T-cell (primary cell): ENCODE results near the gene CNST. TPM values are rescaled to one million over a fixed set of nuclear protein-coding genes. Genes with fewer than 3 reads are reported as not detected.

Experiments
- ATAC-seq, 4 experiments: fragments of 200-7000 bp in 3 of 4; fragments of 150-1000 bp in 1 of 4; cut with Tn5 transposase; replicated peaks in 1 of 4; 1 replicate in 3 of 4; 2 replicates in 1 of 4; pipeline ENCODE4 v1.10.0; 2021; ENCODE audit warnings: moderate library complexity in 3 of 4, mild to moderate bottlenecking in 2 of 4, moderate number of reproducible peaks in 1 of 4
- CTCF ChIA-PET, 2 donors: fragments of 300-600 bp; sonication (Branson Sonifier 250); formaldehyde crosslinking; loops; one replicate each; lab custom pipeline; 2022; ENCODE audit warnings: antibody characterized with exemption in 2 of 2; lab: Charles Lee
- POLR2A ChIA-PET, 2 donors: fragments of 300-600 bp; sonication (Branson Sonifier 250); formaldehyde crosslinking; loops; one replicate each; lab custom pipeline; 2022; ENCODE audit warnings: antibody characterized with exemption in 2 of 2; lab: Charles Lee
- DNase-seq, 35 experiments: peaks; one replicate each; pipeline versions ENCODE4 v3.0.0 to v3.0.0-alpha.2; 2013 to 2023
- H3K27ac ChIP-seq: one replicate; pipeline ENCODE4 v1.5.1; 2013; ENCODE audit warnings: low read length
- H3K27me3 ChIP-seq, 2 experiments: replicated peaks in 1 of 2; 1 replicate in 1 of 2; 2 replicates in 1 of 2; pipeline versions ENCODE4 v1.6.1 to v1.7.0; 2013; ENCODE audit warnings: low read length in 1 of 2, mixed read lengths in 1 of 2; ENCODE audit not compliant: control insufficient read depth in 2 of 2, insufficient read depth in 2 of 2; ENCODE audit errors: extremely low read depth in 1 of 2
- H3K36me3 ChIP-seq, 2 donors: 1 replicate in 1 of 2; 2 replicates in 1 of 2; pipeline versions ENCODE4 v1.6.1 to v1.7.0; 2013; ENCODE audit warnings: low read length in 1 of 2; ENCODE audit not compliant: control insufficient read depth in 2 of 2, insufficient read depth in 1 of 2; ENCODE audit errors: extremely low read depth in 1 of 2
- H3K4me1 ChIP-seq, 2 experiments: 1 replicate in 1 of 2; 2 replicates in 1 of 2; pipeline versions ENCODE4 v1.6.1 to v1.7.0; 2013; ENCODE audit warnings: low read length in 2 of 2, mixed read lengths in 1 of 2; ENCODE audit not compliant: insufficient read depth in 2 of 2, control insufficient read depth in 1 of 2; ENCODE audit errors: extremely low read depth in 1 of 2
- H3K4me3 ChIP-seq, 2 donors: 1 replicate in 1 of 2; 2 replicates in 1 of 2; pipeline versions ENCODE4 v1.5.1 to v1.7.0; 2013; ENCODE audit warnings: mild to moderate bottlenecking in 2 of 2, low read length in 1 of 2, moderate library complexity in 1 of 2; ENCODE audit not compliant: control insufficient read depth in 1 of 2; ENCODE audit errors: extremely low read depth in 1 of 2
- H3K9me3 ChIP-seq: 2 replicates; pipeline ENCODE4 v1.7.0; 2013
- H3K27ac Mint-ChIP-seq, 2 donors: one replicate each; pipeline ENCODE4 v1.8.0; 2020 to 2021; ENCODE audit warnings: mild to moderate bottlenecking in 2 of 2, mixed read lengths in 2 of 2
- H3K27me3 Mint-ChIP-seq, 2 donors: one replicate each; pipeline ENCODE4 v1.8.0; 2021 to 2022; ENCODE audit warnings: mixed read lengths in 2 of 2
- H3K36me3 Mint-ChIP-seq: one replicate; pipeline ENCODE4 v1.8.0; 2021; ENCODE audit warnings: mixed read lengths
- H3K4me1 Mint-ChIP-seq, 3 donors: one replicate each; pipeline ENCODE4 v1.8.0; 2020 to 2022; ENCODE audit warnings: mixed read lengths in 3 of 3, mild to moderate bottlenecking in 1 of 3
- H3K4me3 Mint-ChIP-seq, 3 donors: one replicate each; pipeline ENCODE4 v1.8.0; 2020 to 2022; ENCODE audit warnings: mild to moderate bottlenecking in 3 of 3, mixed read lengths in 3 of 3, moderate library complexity in 3 of 3
- H3K9me3 Mint-ChIP-seq, 3 donors: one replicate each; pipeline ENCODE4 v1.8.0; 2020 to 2022; ENCODE audit warnings: mixed read lengths in 3 of 3
- WGBS: methylation state at CpG from one replicate; pipeline ENCODE4 v1.1.5; 2013; ENCODE audit warnings: missing lambda C conversion rate; ENCODE audit not compliant: insufficient coverage; 5-methylcytosine and 5-hydroxymethylcytosine counted together
- total RNA-seq, 35 experiments: library from RNA in 6 of 35; stranded (reverse) in 6 of 35; fragments of 120-200 nt in 1 of 35; gene quantifications; one replicate each; pipeline versions ENCODE4 v1.2.1 to v1.2.4 and lab custom pipeline; 2013 to 2026

CNST gene
- total RNA-seq, 5 donors from 2014 or later (not counting 1 experiment from before 2014, with no cell fraction given) = 69.0 to 87.3 (median 74.4) TPM

DNA sequence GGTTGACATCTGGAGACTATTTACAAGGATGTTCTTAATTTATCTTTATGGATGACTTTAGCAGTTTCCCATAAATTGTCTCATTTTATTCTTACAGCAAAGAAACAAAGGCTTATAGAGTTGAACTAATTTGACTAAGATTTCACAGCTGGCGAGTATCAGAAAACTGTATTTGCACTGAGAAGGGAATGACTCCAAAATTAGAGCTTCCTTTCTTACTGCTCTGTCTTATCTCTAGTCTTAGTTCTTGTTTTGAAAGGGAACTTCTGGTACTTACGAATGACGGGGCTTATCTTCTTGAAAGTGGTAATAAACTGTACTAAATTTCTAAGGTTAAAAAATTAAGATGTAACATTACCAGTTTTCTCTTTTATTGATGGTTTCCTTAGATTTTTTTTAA is 13.6 kb downstream of the CNST start:
- Mint-ChIP-seq H3K4me3 (peak overlapping the region in 1 of 3 donors; percentile 72), H3K27ac (no peak overlapping the region)

DNA sequence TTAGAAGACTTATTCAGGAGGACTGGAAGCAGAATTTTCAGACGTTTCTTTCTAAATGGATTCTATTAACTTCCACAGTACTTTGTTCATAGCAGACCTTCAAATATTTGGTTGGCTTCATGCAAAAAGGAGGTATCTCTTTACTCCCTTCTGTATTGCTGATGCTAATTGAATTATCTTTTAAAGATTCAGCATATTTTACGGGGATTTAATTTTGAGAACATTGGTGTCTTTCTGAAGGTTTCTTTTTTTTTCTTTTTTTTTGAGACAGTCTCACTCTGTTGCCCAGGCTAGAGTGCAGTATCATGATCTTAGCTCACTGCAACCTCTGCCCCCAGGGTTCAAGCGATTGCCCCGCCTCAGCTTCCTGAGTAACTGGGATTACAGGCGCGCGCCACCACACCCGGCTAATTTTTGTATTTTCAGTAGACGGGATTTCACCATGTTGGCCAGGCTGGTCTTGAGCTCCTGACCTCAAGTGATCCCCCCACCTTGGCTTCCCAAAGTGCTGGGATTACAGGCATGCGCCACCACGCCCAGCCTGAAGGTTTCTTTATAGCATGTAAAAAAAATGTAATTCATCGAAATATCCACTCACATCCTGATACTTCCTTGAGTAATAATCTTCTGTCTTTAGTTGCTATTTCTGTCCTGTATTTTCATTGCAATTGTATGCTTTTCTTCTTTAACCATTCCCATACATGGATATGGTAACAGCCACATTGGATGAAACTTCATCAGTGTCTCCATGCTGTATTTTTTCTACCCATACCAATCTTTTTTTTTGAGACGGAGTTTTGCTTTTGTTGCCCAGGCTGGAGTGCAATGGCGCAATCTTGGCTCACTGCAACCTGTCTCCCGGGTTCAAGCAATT is 14.5 kb downstream of the CNST start:
- 98% methylated on average over 9 of the region's 15 CpGs for WGBS
- no peaks in the 10 kb centered on the region for H3K27me3 Mint-ChIP-seq
- H3K9me3 ChIP-seq = no peaks in the 10 kb centered on the region
- no peak overlapping the region for H3K27ac Mint-ChIP-seq
- H3K4me1 Mint-ChIP-seq = peaks cover 88 to 93% (median 90%) of the 10 kb centered on the region in 3 donors
- H3K27me3 ChIP-seq = no peaks in the 10 kb centered on the region
- no peak for ATAC-seq
- POLR2A ChIA-PET = interaction anchor here in 1 of 2 donors (0.5 kb wide), 1 partner anchor 1610 kb away, joined by 4 read pairs; no protein-coding TSS in a partner anchor
- no peak overlapping the region for H3K4me3 ChIP-seq
- peaks cover 30 to 36% of the 10 kb centered on the region in 2 experiments for H3K4me1 ChIP-seq
- DNase-seq = no peak
- CTCF ChIA-PET = interaction anchor here in 1 of 2 donors (0.7 kb wide), 1 partner anchor 17 kb away, joined by 3 read pairs; no protein-coding TSS in a partner anchor
- H3K27ac ChIP-seq = no peak overlapping the region
- H3K36me3 Mint-ChIP-seq = peaks cover 32% of the 10 kb centered on the region
- H3K4me3 Mint-ChIP-seq = peak overlapping the region in 1 of 3 donors; percentile 20
- H3K9me3 Mint-ChIP-seq = no peaks in the 10 kb centered on the region
- H3K36me3 ChIP-seq = peaks cover 0 to 25% of the 10 kb centered on the region in 2 donors

More for the DNA sequence above, 13.6 kb downstream of the CNST start:
- peaks cover 39% of the 10 kb centered on the region for H3K36me3 Mint-ChIP-seq
- Histone ChIP-seq H3K36me3 (peaks cover 0 to 20% of the 10 kb centered on the region in 2 donors), H3K27me3 (no peaks in the 10 kb centered on the region), H3K4me3 (no peak overlapping the region), H3K27ac (no peak overlapping the region), H3K9me3 (no peaks in the 10 kb centered on the region), H3K4me1 (peaks cover 23 to 36% of the 10 kb centered on the region in 2 experiments)
- peaks cover 89 to 94% (median 91%) of the 10 kb centered on the region in 3 donors for H3K4me1 Mint-ChIP-seq
- no peaks in the 10 kb centered on the region for H3K9me3 Mint-ChIP-seq
- ChIA-PET POLR2A (no interaction called here), CTCF (interaction anchor here in 1 of 2 donors (1.2 kb wide), 1 partner anchor 31 kb away, joined by 3 read pairs; no protein-coding TSS in a partner anchor)
- WGBS = no CpG with 5 or more reads among the region's 3 CpGs
- ATAC-seq = no peak
- no peaks in the 10 kb centered on the region for H3K27me3 Mint-ChIP-seq
- DNase-seq = no peak

DNA sequence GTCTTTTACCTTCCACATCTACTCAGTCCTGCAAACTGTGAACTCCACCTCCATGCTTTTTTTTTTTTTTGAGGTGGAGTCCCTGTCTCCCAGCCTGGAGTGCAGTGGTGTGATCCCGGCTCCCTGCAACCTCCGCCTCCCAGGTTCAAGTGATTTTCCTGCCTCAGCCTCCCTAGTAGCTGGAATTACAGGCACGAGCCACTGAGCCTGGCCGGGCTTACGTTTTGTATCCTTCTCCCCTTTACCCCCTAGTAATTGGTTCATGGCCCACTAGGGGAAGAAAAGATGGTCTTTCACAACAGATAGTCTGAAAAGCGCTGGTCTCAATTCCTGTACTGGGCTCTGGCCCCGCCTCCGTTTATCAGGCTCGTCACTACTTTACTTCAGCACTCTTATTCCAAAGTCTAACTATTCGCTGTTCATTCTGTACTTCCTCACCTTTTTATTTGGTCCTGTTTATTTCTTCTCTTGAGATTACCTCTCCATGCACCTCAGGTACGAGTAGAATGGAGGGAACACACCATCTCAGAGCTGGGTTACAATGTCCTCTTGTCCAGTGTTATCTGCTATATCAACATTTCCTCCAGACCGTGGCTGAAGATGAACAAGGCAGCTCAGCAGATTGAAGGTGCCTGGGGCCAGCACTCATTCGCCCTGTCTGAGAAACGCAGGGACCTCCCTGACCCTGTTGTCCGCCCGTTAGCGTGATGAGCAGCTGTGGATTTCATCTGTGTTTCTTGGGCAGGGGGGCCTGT is 16.2 kb downstream of the CNST start:
- Histone ChIP-seq H3K36me3 (peaks cover 0 to 25% of the 10 kb centered on the region in 2 donors), H3K4me3 (no peak overlapping the region), H3K27me3 (no peaks in the 10 kb centered on the region), H3K4me1 (peaks cover 25 to 26% of the 10 kb centered on the region in 2 experiments), H3K27ac (no peak overlapping the region), H3K9me3 (no peaks in the 10 kb centered on the region)
- H3K4me3 Mint-ChIP-seq = peak overlapping the region in 1 of 3 donors; percentile 40
- peaks cover 84 to 88% (median 86%) of the 10 kb centered on the region in 3 donors for H3K4me1 Mint-ChIP-seq
- no peak for DNase-seq
- H3K36me3 Mint-ChIP-seq = peaks cover 35% of the 10 kb centered on the region
- no peaks in the 10 kb centered on the region for H3K27me3 Mint-ChIP-seq
- ATAC-seq = no peak
- ChIA-PET CTCF (no interaction called here), POLR2A (no interaction called here)
- H3K9me3 Mint-ChIP-seq = no peaks in the 10 kb centered on the region
- 100% methylated on average over 5 of the region's 17 CpGs for WGBS
- H3K27ac Mint-ChIP-seq = no peak overlapping the region

DNA sequence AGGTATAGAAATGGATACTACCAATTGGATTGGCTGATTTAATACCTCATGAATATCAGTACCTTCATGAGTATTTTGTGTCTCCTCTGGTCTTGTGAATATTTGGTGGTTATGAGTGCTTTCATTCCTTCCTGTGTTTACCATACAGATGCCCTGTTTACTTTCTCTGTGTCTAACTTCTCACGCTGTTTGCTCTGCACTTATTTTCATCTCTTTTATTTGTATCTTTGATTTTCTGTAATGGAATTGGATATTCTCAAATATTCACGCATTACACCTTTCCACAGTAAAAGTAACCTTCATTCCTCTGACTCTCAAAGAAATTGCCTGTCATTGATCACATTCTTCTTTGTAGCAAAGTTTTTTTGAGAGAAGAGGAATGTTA is 16.8 kb downstream of the CNST start:
- Mint-ChIP-seq H3K9me3 (no peaks in the 10 kb centered on the region), H3K27ac (peak overlapping the region in 1 of 2 donors; percentile 12), H3K27me3 (no peaks in the 10 kb centered on the region), H3K4me3 (peak overlapping the region in 1 of 3 donors; percentile 40), H3K4me1 (peaks cover 84 to 86% (median 85%) of the 10 kb centered on the region in 3 donors), H3K36me3 (peaks cover 35% of the 10 kb centered on the region)
- ChIA-PET CTCF (no interaction called here), POLR2A (no interaction called here)
- ATAC-seq (no peak), DNase-seq (no peak)
- Histone ChIP-seq H3K4me3 (no peak overlapping the region), H3K36me3 (peaks cover 0 to 25% of the 10 kb centered on the region in 2 donors), H3K9me3 (no peaks in the 10 kb centered on the region), H3K27me3 (no peaks in the 10 kb centered on the region), H3K4me1 (peaks cover 20 to 26% of the 10 kb centered on the region in 2 experiments), H3K27ac (no peak overlapping the region)
- WGBS = no CpG with 5 or more reads among the region's 2 CpGs

DNA sequence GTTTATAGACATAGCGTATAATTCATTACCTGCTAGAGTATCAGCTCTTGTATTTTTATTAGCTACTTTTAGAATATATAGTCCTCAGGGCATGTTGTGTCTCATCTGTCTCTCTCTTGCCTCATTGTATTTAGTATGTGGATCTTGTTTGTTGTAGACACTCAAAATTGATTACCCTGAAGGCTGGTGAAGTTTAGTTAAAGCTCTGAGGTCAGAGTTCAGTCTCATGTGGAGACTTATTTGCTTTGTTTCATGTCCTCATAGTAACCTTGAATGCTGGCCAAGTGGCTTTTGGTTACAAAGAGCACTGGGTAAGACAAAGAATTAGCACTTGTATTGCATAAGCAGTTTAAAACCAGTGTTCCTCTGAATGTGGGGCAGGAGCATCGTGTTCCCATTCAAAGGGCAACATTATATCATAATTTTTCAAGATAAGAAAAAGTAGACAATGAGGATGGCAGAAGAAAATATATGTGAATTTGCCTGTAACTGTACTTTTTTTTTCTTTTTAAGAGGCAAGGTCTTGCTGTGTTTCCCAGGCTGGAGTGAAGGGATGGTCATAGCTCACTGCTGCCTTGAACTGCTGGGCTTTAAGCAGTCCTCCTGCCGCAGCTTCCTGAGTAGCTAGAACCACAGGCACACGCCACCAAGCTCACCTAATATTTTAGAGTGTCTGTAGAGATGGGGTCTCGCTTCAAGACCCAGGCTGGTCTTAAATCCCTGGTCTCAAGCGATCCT is 17.4 kb downstream of the CNST start:
- Mint-ChIP-seq H3K27ac (no peak overlapping the region), H3K9me3 (no peaks in the 10 kb centered on the region)
- CTCF ChIA-PET = no interaction called here

More for the DNA sequence above, 17.4 kb downstream of the CNST start:
- Histone ChIP-seq H3K36me3 (peaks cover 0 to 25% of the 10 kb centered on the region in 2 donors), H3K4me1 (peaks cover 18 to 20% of the 10 kb centered on the region in 2 experiments), H3K4me3 (no peak overlapping the region), H3K27ac (no peak overlapping the region), H3K27me3 (no peaks in the 10 kb centered on the region), H3K9me3 (no peaks in the 10 kb centered on the region)
- Mint-ChIP-seq H3K4me3 (peak overlapping the region in 1 of 3 donors; percentile 40), H3K36me3 (peaks cover 35% of the 10 kb centered on the region), H3K27me3 (no peaks in the 10 kb centered on the region), H3K4me1 (peaks cover 80 to 82% (median 82%) of the 10 kb centered on the region in 3 donors)
- no peak for ATAC-seq
- no CpG with 5 or more reads among the region's 6 CpGs for WGBS
- no peak for DNase-seq
- POLR2A ChIA-PET = interaction anchor here in 1 of 2 donors (0.6 kb wide), 1 partner anchor 25 kb away, joined by 3 read pairs; no protein-coding TSS in a partner anchor
